22Rv1 (cell line): ENCODE data around the gene TRIM2.

Experiments
- ZFX ChIP-seq: fragments of 450-650 bp; IDR thresholded peaks from 2 replicates; pipeline ENCODE4 v1.6.1; 2017; ENCODE audit warnings: antibody characterized with exemption, borderline replicate concordance
- TF ChIP-seq, protein P1 (sequence below): fragments of 450-650 bp; IDR thresholded peaks from 2 replicates; pipeline ENCODE4 v1.5.1; 2017; ENCODE audit warnings: mild to moderate bottlenecking

DNA sequence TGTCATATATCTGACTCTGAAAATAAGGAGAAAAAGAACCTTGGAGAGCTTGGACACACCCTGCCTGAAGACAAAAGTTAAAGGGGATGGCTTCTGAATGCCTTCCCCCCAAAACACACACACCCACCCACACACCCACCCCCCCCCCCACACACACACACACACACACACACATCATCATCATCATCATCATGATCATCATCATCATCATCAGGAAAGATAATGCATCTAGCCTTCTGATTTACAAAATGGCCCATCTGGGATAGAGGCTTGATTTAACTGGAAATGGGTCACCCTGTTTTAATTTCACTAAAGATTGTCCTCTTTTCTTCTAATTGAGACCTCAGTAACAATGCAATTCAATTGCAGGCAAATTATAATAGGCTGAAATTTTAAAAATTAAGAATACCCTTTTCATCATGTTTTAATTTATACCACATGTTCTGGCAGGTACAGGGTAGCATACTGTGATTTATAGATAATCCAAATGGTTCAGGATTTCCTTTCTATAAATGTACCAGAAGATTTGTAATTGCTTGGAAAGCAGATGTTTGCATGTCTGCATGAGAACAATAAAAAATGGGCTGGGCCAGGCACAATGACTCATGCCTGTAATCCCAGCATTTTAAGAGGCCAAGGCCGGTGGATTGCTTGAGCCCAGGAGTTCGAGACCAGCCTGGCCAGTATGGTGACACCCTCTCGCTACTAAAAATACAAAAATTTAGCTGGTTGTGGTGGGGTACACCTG, 56.5 kb downstream of the TRIM2 start:
- TF ChIP-seq, protein P1, sequence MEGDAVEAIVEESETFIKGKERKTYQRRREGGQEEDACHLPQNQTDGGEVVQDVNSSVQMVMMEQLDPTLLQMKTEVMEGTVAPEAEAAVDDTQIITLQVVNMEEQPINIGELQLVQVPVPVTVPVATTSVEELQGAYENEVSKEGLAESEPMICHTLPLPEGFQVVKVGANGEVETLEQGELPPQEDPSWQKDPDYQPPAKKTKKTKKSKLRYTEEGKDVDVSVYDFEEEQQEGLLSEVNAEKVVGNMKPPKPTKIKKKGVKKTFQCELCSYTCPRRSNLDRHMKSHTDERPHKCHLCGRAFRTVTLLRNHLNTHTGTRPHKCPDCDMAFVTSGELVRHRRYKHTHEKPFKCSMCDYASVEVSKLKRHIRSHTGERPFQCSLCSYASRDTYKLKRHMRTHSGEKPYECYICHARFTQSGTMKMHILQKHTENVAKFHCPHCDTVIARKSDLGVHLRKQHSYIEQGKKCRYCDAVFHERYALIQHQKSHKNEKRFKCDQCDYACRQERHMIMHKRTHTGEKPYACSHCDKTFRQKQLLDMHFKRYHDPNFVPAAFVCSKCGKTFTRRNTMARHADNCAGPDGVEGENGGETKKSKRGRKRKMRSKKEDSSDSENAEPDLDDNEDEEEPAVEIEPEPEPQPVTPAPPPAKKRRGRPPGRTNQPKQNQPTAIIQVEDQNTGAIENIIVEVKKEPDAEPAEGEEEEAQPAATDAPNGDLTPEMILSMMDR = no peak
- no peak for TF ChIP-seq ZFX
